ENCODE results near the gene C19orf85.

- TF ChIP-seq EZH2 (IDR thresholded peaks at IDR 0.05; ENCODE audit: insufficient read depth, poor library complexity, severe bottlenecking): no peak
- no peak for TF ChIP-seq EZH2phosphoT487 (IDR thresholded peaks at IDR 0.05; ENCODE audit: insufficient read depth, low read depth)
Measured at GRCh38 chr19:55455576-55456235, 8.8 kb downstream of the C19orf85 start.
